DND-41 (cell line): ENCODE results near the gene CBY2.

ENCODE experiments used
- ATAC-seq: fragments of 200-7000 bp; cut with Tn5 transposase; 3 replicates; pipeline ENCODE4 v1.9.1; 2021; ENCODE audit warnings: low read depth; ENCODE audit not compliant: insufficient read depth
- DNase-seq: peaks from one replicate; pipeline ENCODE4 v3.0.0-alpha.2; 2020
- H2AFZ ChIP-seq: 2 replicates; pipeline ENCODE4 v1.6.0; 2012; ENCODE audit warnings: low read depth, low read length
- H3K27ac ChIP-seq: 2 replicates; pipeline ENCODE4 v1.5.1; 2012; ENCODE audit warnings: low read length, inconsistent platforms
- H3K27me3 ChIP-seq: fragments of 200-600 bp; sonication (generic); 2 replicates; pipeline ENCODE4 v1.6.0; 2012; ENCODE audit warnings: low read length, mild to moderate bottlenecking, inconsistent platforms; ENCODE audit not compliant: insufficient read depth, poor library complexity
- H3K36me3 ChIP-seq: 2 replicates; pipeline ENCODE4 v1.5.1; 2012; ENCODE audit warnings: low read length, inconsistent platforms; ENCODE audit not compliant: insufficient read depth
- H3K4me1 ChIP-seq: 2 replicates; pipeline ENCODE4 v1.5.1; 2012; ENCODE audit warnings: mild to moderate bottlenecking, low read length; ENCODE audit not compliant: insufficient read depth
- H3K4me2 ChIP-seq: 2 replicates; pipeline ENCODE4 v1.6.0; 2012; ENCODE audit warnings: mild to moderate bottlenecking, moderate library complexity, low read length, inconsistent platforms; ENCODE audit not compliant: insufficient read depth
- H3K4me3 ChIP-seq, 2 experiments: fragments of 200-600 bp in 1 of 2; shearing (Covaris generic) in 1 of 2; 2 replicates each; pipeline ENCODE4 v1.5.1; 2012 to 2016; ENCODE audit warnings: inconsistent platforms in 2 of 2, low read length in 2 of 2, mild to moderate bottlenecking in 2 of 2, low read depth in 1 of 2, moderate library complexity in 1 of 2
- H3K79me2 ChIP-seq: 2 replicates; pipeline ENCODE4 v1.6.0; 2012; ENCODE audit warnings: low read length, inconsistent platforms; ENCODE audit not compliant: insufficient read depth
- H3K9ac ChIP-seq: 2 replicates; pipeline ENCODE4 v1.6.0; 2012; ENCODE audit warnings: low read depth, mild to moderate bottlenecking, inconsistent platforms, low read length, moderate library complexity
- H3K9me3 ChIP-seq: 2 replicates; pipeline ENCODE4 v1.5.1; 2012; ENCODE audit warnings: low read length, moderate library complexity, mild to moderate bottlenecking, inconsistent platforms; ENCODE audit not compliant: insufficient read depth, severe bottlenecking
- H4K20me1 ChIP-seq: 2 replicates; pipeline ENCODE4 v1.6.0; 2012; ENCODE audit warnings: low read length; ENCODE audit not compliant: insufficient read depth
- EZH2 ChIP-seq: IDR thresholded peaks from 3 replicates; pipeline ENCODE4 v1.6.1; 2012; ENCODE audit warnings: borderline replicate concordance, low read depth, mild to moderate bottlenecking, moderate library complexity, low read length, inconsistent platforms; ENCODE audit not compliant: severe bottlenecking
- TF ChIP-seq, protein P1 (sequence below): IDR thresholded peaks from 2 replicates; pipeline ENCODE4 v1.5.1; 2012; ENCODE audit warnings: borderline replicate concordance, low read length, moderate library complexity, mild to moderate bottlenecking; ENCODE audit not compliant: poor library complexity, severe bottlenecking; ENCODE audit errors: extremely low read depth

Gene CBY2, protein sequence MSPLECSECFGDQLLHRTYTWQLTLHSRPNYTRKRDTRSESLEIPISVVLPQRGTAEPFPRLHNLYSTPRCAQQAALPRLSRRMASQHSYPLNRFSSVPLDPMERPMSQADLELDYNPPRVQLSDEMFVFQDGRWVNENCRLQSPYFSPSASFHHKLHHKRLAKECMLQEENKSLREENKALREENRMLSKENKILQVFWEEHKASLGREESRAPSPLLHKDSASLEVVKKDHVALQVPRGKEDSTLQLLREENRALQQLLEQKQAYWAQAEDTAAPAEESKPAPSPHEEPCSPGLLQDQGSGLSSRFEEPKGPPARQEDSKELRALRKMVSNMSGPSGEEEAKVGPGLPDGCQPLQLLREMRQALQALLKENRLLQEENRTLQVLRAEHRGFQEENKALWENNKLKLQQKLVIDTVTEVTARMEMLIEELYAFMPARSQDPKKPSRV

DNA sequence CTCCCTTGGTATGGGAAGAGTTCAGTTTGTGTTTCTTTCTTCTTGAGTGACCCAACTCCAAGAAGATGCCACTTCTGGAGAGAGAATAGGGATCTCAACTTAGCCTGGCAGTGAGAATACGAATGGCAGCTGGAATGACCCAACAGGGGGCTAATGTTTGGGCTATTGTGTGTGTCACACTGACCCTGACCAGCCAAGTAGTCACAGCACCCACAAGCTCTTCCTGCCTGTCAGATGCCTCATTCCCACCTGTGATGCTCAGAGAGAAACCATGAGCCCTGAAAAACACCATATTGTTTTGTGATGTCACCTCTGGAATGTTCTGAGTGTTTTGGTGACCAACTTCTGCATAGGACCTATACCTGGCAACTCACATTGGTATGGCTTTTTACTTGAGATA lies at the start of gene CBY2:
Gene CBY2 (plus strand): TSS at position 233 of the 400 bp plus-strand sequence. CDS start 71 bp downstream, at position 304.
- no peak within 1 kb of the TSS for H3K27ac ChIP-seq
- H3K4me2 ChIP-seq = no peak within 1 kb of the TSS
- no peaks in the 10 kb centered on the region for H3K9me3 ChIP-seq
- no peaks in the 10 kb centered on the region for H3K36me3 ChIP-seq
- no peaks in the 10 kb centered on the region for H3K4me1 ChIP-seq
- H3K9ac ChIP-seq = no peak within 1 kb of the TSS
- H3K79me2 ChIP-seq = no peaks in the 10 kb centered on the region
- ATAC-seq (no peak), DNase-seq (no peak)
- no peak within 1 kb of the TSS for H3K4me3 ChIP-seq
- H4K20me1 ChIP-seq = no peaks in the 10 kb centered on the region
- peaks cover 18% of the 10 kb centered on the region for H3K27me3 ChIP-seq
- H2AFZ ChIP-seq = no peak within 1 kb of the TSS
- no peak for TF ChIP-seq EZH2
- TF ChIP-seq, protein P1, sequence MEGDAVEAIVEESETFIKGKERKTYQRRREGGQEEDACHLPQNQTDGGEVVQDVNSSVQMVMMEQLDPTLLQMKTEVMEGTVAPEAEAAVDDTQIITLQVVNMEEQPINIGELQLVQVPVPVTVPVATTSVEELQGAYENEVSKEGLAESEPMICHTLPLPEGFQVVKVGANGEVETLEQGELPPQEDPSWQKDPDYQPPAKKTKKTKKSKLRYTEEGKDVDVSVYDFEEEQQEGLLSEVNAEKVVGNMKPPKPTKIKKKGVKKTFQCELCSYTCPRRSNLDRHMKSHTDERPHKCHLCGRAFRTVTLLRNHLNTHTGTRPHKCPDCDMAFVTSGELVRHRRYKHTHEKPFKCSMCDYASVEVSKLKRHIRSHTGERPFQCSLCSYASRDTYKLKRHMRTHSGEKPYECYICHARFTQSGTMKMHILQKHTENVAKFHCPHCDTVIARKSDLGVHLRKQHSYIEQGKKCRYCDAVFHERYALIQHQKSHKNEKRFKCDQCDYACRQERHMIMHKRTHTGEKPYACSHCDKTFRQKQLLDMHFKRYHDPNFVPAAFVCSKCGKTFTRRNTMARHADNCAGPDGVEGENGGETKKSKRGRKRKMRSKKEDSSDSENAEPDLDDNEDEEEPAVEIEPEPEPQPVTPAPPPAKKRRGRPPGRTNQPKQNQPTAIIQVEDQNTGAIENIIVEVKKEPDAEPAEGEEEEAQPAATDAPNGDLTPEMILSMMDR = no peak

- H2AFZ ChIP-seq = no peak overlapping the region
- H3K4me3 ChIP-seq = no peak overlapping the region
- no peak for TF ChIP-seq EZH2
- TF ChIP-seq, protein P1 = no peak
- no peaks in the 10 kb centered on the region for H3K4me1 ChIP-seq
- ATAC-seq (no peak), DNase-seq (no peak)
- H3K4me2 ChIP-seq = no peak overlapping the region
- no peaks in the 10 kb centered on the region for H3K36me3 ChIP-seq
- no peak overlapping the region for H3K27ac ChIP-seq
- no peaks in the 10 kb centered on the region for H3K79me2 ChIP-seq
- H3K9me3 ChIP-seq = no peaks in the 10 kb centered on the region
- no peak overlapping the region for H3K9ac ChIP-seq
- H3K27me3 ChIP-seq = peaks cover 9% of the 10 kb centered on the region
- H4K20me1 ChIP-seq = no peaks in the 10 kb centered on the region
These were observed 47.3 kb upstream of the CBY2 start for GRCh38 chr13:45654633-45655349.

- no peak for DNase-seq
- TF ChIP-seq, protein P1 = no peak
- no peak for TF ChIP-seq EZH2
- Histone ChIP-seq H3K4me3 (no peak overlapping the region), H3K4me1 (no peaks in the 10 kb centered on the region), H2AFZ (no peak overlapping the region), H3K9ac (no peak overlapping the region), H3K27me3 (peaks cover 6% of the 10 kb centered on the region), H3K79me2 (no peaks in the 10 kb centered on the region), H3K27ac (no peak overlapping the region), H3K9me3 (no peaks in the 10 kb centered on the region), H4K20me1 (no peaks in the 10 kb centered on the region), H3K4me2 (no peak overlapping the region), H3K36me3 (no peaks in the 10 kb centered on the region)
- no peak for ATAC-seq
These were observed 43.4 kb upstream of the CBY2 start for GRCh38 chr13:45658586-45659235.
